K562 (cell line): ENCODE measurements around the gene MBOAT2. TPM values are rescaled to one million over a fixed set of nuclear protein-coding genes. Genes with fewer than 3 reads are reported as not detected.

Experiments used
- CREM ChIP-seq: IDR thresholded peaks from 2 replicates; pipeline ENCODE4 v1.6.1; 2014; ENCODE audit warnings: antibody characterized with exemption, low read depth
- GTF3C2 ChIP-seq: IDR thresholded peaks from 3 replicates; pipeline ENCODE4 v1.6.1; 2011; ENCODE audit warnings: borderline replicate concordance, mild to moderate bottlenecking, moderate library complexity; ENCODE audit not compliant: insufficient read length; ENCODE audit errors: extremely low read depth
- HDAC3 ChIP-seq: fragments of 450-650 bp; IDR thresholded peaks from 2 replicates; pipeline ENCODE4 v1.6.1; 2018; ENCODE audit warnings: borderline replicate concordance, mild to moderate bottlenecking, moderate library complexity; ENCODE audit not compliant: partially characterized antibody
- HIVEP1 ChIP-seq: fragments of 250-450 bp; sonication (Bioruptor Pico); IDR thresholded peaks from 2 replicates; pipeline ENCODE4 v1.4.0; 2020; ENCODE audit warnings: mild to moderate bottlenecking
- HLTF ChIP-seq: fragments of 450-650 bp; IDR thresholded peaks from 2 replicates; pipeline ENCODE4 v1.6.1; 2016
- MTA1 ChIP-seq: fragments of 450-650 bp; IDR thresholded peaks from 2 replicates; pipeline ENCODE4 v1.6.1; 2017; ENCODE audit warnings: borderline replicate concordance
- RAD21 ChIP-seq, 2 experiments: fragments of 250-450 bp in 1 of 2; fragments of 450-650 bp in 1 of 2; sonication (Bioruptor Pico) in 1 of 2; formaldehyde crosslinking in 1 of 2; IDR thresholded peaks in 1 of 2; conservative IDR thresholded peaks in 1 of 2; 2 replicates each; pipeline versions ENCODE4 v1.4.0 to v1.8.0; 2020 to 2022; ENCODE audit warnings: mild to moderate bottlenecking in 2 of 2, moderate library complexity in 1 of 2
- RBFOX2 ChIP-seq: fragments of 200-400 bp; formaldehyde crosslinking; IDR thresholded peaks from 2 replicates; pipeline ENCODE4 v1.6.1; 2017; ENCODE audit warnings: low read depth, mild to moderate bottlenecking, low read length, moderate library complexity
- RHOXF2B ChIP-seq: fragments of 250-450 bp; sonication (Bioruptor Pico); conservative IDR thresholded peaks from 2 replicates; pipeline ENCODE4 v1.5.1; 2021
- RREB1 ChIP-seq: fragments of 250-450 bp; sonication (Bioruptor Pico); IDR thresholded peaks from 2 replicates; pipeline ENCODE4 v1.4.0; 2020
- SMARCA4 ChIP-seq: fragments of 450-650 bp; IDR thresholded peaks from 2 replicates; pipeline ENCODE4 v1.6.1; 2016
- ZBTB49 ChIP-seq: sonication (generic); formaldehyde crosslinking; IDR thresholded peaks from 2 replicates; pipeline ENCODE4 v1.8.0; 2022; ENCODE audit warnings: missing genetic modification reagents, mild to moderate bottlenecking, borderline replicate concordance
- ZFP1 ChIP-seq: fragments of 450-650 bp; formaldehyde crosslinking; IDR thresholded peaks from 2 replicates; pipeline ENCODE4 v1.4.0; 2020; ENCODE audit warnings: mild to moderate bottlenecking, mixed read lengths
- ZKSCAN8 ChIP-seq: fragments of 200-800 bp; sonication (Bioruptor generic); IDR thresholded peaks from 2 replicates; pipeline ENCODE4 v1.6.1; 2016; ENCODE audit warnings: missing genetic modification characterization, missing compliant biosample characterization
- ZSCAN32 ChIP-seq: fragments of 450-650 bp; formaldehyde crosslinking; IDR thresholded peaks from 2 replicates; pipeline ENCODE4 v1.4.0; 2020; ENCODE audit warnings: mild to moderate bottlenecking, moderate library complexity
- polyA plus RNA-seq, 8 experiments: library from polyadenylated mRNA; depleted of rRNA in 4 of 8; stranded (reverse) in 5 of 8; unstranded in 3 of 8; fragments of >200 nt; fragmentation: Nextera tagmentation in 2 of 8; fragmentation: Illumina TruSeq in 1 of 8; extraction: Ambion mirVana in 2 of 8; extraction: Trizol in 1 of 8; gene quantifications; 2 replicates each; pipeline versions ENCODE4 v1.2.1 to v1.2.3, GENCODE V29; 2011 to 2014; ENCODE audit warnings: inconsistent platforms in 1 of 8, missing spikeins in 1 of 8
- total RNA-seq, 7 experiments: library from RNA; depleted of rRNA in 6 of 7; stranded (reverse); fragments of >200 nt in 6 of 7; fragmentation: Illumina TruSeq in 2 of 7; extraction: Trizol in 2 of 7; gene quantifications; 2 replicates each; pipeline versions ENCODE4 v1.2.1 to v1.2.3, GENCODE V29; 2011 to 2021; ENCODE audit warnings: low replicate concordance in 1 of 7

MBOAT2 gene
- total and polyA plus RNA-seq, 9 of the 15 experiments (the other 6 are each of a cell fraction or from before 2014, with no cell fraction given), result 8.4 to 122 (median 27.6) TPM

- TF ChIP-seq RREB1 (CRISPR knock-in tag), result no peak
- no peak for TF ChIP-seq ZBTB49 (CRISPR knock-in tag)
- no peak for TF ChIP-seq ZKSCAN8
- no peak for TF ChIP-seq GTF3C2
- no peak for TF ChIP-seq HIVEP1 (CRISPR knock-in tag)
- TF ChIP-seq HDAC3, result no peak
- no peak for TF ChIP-seq HLTF
- TF ChIP-seq MTA1, result no peak
- TF ChIP-seq SMARCA4, result peak; percentile 79
- no peak for TF ChIP-seq RBFOX2
- no peak for TF ChIP-seq ZSCAN32 (CRISPR knock-in tag)
- no peak for TF ChIP-seq RHOXF2B (CRISPR knock-in tag)
- peak; percentile 76 for TF ChIP-seq CREM
- peak; percentile 27 to 46; a peak in 3 of 4 replicates for TF ChIP-seq RAD21 (CRISPR knock-in tag; conservative IDR thresholded peaks at IDR 0.05 in 1 of 2, IDR thresholded peaks at IDR 0.05 in 1 of 2)
- no peak for TF ChIP-seq ZFP1
Observed at GRCh38 chr2:8803658-8804379, 199.7 kb downstream of the MBOAT2 start (continued).
